Stomach (tissue), 9 donors: Measurements from ENCODE around the gene NRDE2. TPM values are rescaled to one million over a fixed set of nuclear protein-coding genes. Genes with fewer than 3 reads are reported as not detected.

ENCODE experiments used
- DNase-seq, 2 donors: peaks; one replicate each; pipeline versions ENCODE4 v3.0.0 to v3.0.0-alpha.2; 2013 to 2019
- H3K27ac ChIP-seq, 5 donors: fragments of 200-600 bp in 4 of 5; sonication (generic) in 4 of 5; one replicate each; pipeline ENCODE4 v1.5.1; 2013 to 2019; ENCODE audit warnings: mild to moderate bottlenecking in 1 of 5, moderate library complexity in 1 of 5
- H3K27me3 ChIP-seq, 3 donors: fragments of 200-600 bp; sonication (generic); one replicate each; pipeline ENCODE4 v1.5.1; 2017 to 2019; ENCODE audit warnings: mixed run types in 1 of 3
- H3K36me3 ChIP-seq, 4 donors: fragments of 200-600 bp; sonication (generic); 1 replicate in 3 of 4; 2 replicates in 1 of 4; pipeline ENCODE4 v1.5.1; 2016 to 2019
- H3K4me1 ChIP-seq, 4 donors: fragments of 200-600 bp; sonication (generic); one replicate each; pipeline ENCODE4 v1.5.1; 2016 to 2019
- H3K4me3 ChIP-seq, 4 donors: fragments of 200-600 bp; sonication (generic) in 3 of 4; one replicate each; pipeline ENCODE4 v1.5.1; 2016 to 2019; ENCODE audit warnings: mild to moderate bottlenecking in 1 of 4
- H3K9me3 ChIP-seq, 4 donors: fragments of 200-600 bp; sonication (generic); one replicate each; pipeline ENCODE4 v1.5.1; 2016 to 2019
- EP300 ChIP-seq: sonication (generic); formaldehyde crosslinking; IDR thresholded peaks from one replicate; pipeline ENCODE4 v1.6.1; 2017; ENCODE audit warnings: antibody characterized with exemption
- POLR2A ChIP-seq, 4 donors: fragments of 450-650 bp; IDR thresholded peaks; one replicate each; pipeline ENCODE4 v1.6.1; 2016; ENCODE audit warnings: antibody characterized with exemption in 4 of 4, control low read depth in 2 of 4, mild to moderate bottlenecking in 1 of 4, moderate library complexity in 1 of 4
- POLR2AphosphoS5 ChIP-seq, 3 donors: sonication (generic); formaldehyde crosslinking; IDR thresholded peaks; one replicate each; pipeline ENCODE4 v1.6.1; 2016; ENCODE audit warnings: antibody characterized with exemption in 3 of 3
- WGBS, 5 donors: extraction: QIAGEN DNeasy Blood & Tissue Kit in 3 of 5; methylation state at CpG; one replicate each; pipeline versions ENCODE4 v1.1.5 to v1.1.7; 2013 to 2018; 5-methylcytosine and 5-hydroxymethylcytosine counted together
- intact Hi-C: fragments of 100-400 bp; cut with DNase I; formaldehyde crosslinking; loops from one replicate; pipeline ENCODE4 v1.15.1; 2023; ENCODE audit warnings: low total_unique reads
- polyA plus RNA-seq, 3 donors: library from polyadenylated mRNA; stranded (reverse); fragments of 200-250 nt; gene quantifications; one replicate each; pipeline ENCODE4 v1.2.3, GENCODE V29; 2013
- total RNA-seq, 5 donors: library from RNA; depleted of rRNA; stranded (reverse); fragments of >200 nt; gene quantifications; one replicate each; pipeline versions ENCODE4 v1.1.0 to v1.2.3, GENCODE V29; 2014 to 2016
- TF ChIP-seq, protein P1 (sequence below), 7 experiments: fragments of 450-650 bp in 4 of 7; fragments of 200-600 bp in 3 of 7; sonication (generic) in 3 of 7; IDR thresholded peaks; one replicate each; pipeline ENCODE4 v1.5.1; 2016 to 2019; ENCODE audit warnings: antibody characterized with exemption in 7 of 7, control low read depth in 2 of 7, mild to moderate bottlenecking in 1 of 7
- donor health status: healthy with polysubstance abuse.
- donor health status: Bipolar disorder and iron deficiency.
- donor health status: healthy.

NRDE2 gene
- total and polyA plus RNA-seq, 8 donors, result 5.7 to 34.8 (median 15.7) TPM

DNA sequence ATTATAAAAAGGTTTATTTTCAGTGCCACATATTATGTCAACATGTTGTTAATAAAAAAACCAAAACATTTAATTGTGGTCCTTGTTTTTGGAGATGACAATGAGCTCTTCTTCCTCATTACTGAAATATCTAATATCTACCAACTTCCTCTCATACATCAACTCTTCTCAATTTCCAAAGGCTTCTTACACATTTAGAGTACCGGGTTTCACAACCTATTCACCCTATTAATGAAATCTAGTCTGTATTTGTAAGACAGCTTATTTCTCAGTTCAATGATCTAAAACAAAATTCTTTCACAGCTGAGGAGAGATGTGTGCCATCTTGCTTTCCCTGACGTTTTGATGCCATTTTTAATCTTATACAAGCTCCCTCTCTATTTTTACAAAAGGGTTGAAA is 14.5 kb downstream of the NRDE2 start:
- no peak for TF ChIP-seq EP300
- Histone ChIP-seq H3K36me3 (peaks cover 6 to 62% (median 58%) of the 10 kb centered on the region in 4 donors), H3K4me1 (peaks cover 0 to 8% (median 2%) of the 10 kb centered on the region in 4 donors), H3K9me3 (no peaks in the 10 kb centered on the region), H3K4me3 (no peak overlapping the region), H3K27me3 (no peaks in the 10 kb centered on the region), H3K27ac (no peak overlapping the region)
- intact Hi-C loops, result no loop called here
- DNase-seq, result no peak
- whole genome bisulfite sequencing, 5 donors, result 84 to 91% (median 88%) methylated on average over 2 of the region's 2 CpGs

DNA sequence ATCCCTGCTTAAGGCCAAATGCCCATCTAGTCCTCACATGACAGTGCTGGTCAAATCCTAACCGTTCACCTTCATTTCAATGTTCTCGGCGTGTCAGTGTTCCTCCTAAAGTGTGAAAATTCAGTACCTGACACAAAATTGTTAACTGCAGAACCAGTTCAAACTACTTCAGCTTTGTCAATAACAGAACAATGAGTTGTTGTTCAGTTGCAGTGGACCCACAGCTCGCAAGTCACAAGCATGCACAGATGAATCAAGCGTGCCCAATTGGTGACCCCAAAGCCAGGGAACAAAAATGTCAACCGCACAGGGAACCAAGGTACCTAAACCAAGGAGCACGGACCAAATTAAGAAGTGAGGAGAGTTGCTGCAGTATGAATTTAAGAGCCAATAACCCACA is 23.2 kb downstream of the NRDE2 start:
- peaks cover 39 to 93% (median 91%) of the 10 kb centered on the region in 4 donors for H3K36me3 ChIP-seq
- H3K27ac ChIP-seq, result no peak overlapping the region
- DNase-seq, result no peak
- WGBS, 5 donors, result 85 to 96% (median 92%) methylated on average over 7 of the region's 7 CpGs
- H3K27me3 ChIP-seq, result no peaks in the 10 kb centered on the region
- H3K9me3 ChIP-seq, result no peaks in the 10 kb centered on the region
- intact Hi-C loops, result no loop called here
- H3K4me3 ChIP-seq, result no peak overlapping the region
- TF ChIP-seq, protein P1, sequence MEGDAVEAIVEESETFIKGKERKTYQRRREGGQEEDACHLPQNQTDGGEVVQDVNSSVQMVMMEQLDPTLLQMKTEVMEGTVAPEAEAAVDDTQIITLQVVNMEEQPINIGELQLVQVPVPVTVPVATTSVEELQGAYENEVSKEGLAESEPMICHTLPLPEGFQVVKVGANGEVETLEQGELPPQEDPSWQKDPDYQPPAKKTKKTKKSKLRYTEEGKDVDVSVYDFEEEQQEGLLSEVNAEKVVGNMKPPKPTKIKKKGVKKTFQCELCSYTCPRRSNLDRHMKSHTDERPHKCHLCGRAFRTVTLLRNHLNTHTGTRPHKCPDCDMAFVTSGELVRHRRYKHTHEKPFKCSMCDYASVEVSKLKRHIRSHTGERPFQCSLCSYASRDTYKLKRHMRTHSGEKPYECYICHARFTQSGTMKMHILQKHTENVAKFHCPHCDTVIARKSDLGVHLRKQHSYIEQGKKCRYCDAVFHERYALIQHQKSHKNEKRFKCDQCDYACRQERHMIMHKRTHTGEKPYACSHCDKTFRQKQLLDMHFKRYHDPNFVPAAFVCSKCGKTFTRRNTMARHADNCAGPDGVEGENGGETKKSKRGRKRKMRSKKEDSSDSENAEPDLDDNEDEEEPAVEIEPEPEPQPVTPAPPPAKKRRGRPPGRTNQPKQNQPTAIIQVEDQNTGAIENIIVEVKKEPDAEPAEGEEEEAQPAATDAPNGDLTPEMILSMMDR (IDR thresholded peaks at IDR 0.05), result no peak
- no peak for TF ChIP-seq POLR2AphosphoS5 (IDR thresholded peaks at IDR 0.05)
- H3K4me1 ChIP-seq, result no peaks in the 10 kb centered on the region

DNA sequence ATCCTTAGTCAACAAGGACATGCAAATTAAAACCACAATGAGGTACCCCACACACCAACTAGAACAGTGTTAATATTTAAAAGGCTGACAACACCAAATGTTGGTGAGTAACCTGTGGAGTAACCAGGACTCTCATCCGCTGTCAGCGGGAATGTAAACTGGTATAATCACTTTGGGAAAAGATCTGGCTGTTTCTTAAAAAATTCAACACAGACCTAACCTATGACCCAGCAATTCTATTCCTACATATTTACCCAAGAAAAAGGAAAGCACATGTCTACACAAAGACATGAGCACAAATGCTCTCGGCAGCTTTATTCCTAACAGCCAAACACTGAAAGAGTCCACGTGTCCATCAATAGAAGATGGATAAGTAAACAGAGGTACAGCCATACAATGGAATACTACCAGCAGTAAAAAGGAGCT is 26.6 kb downstream of the NRDE2 start:
- H3K27ac ChIP-seq, result no peak overlapping the region
- WGBS, 5 donors, result 70 to 80% (median 76%) methylated on average over 4 of the region's 4 CpGs
- peaks cover 24 to 75% (median 70%) of the 10 kb centered on the region in 4 donors for H3K36me3 ChIP-seq
- no peaks in the 10 kb centered on the region for H3K27me3 ChIP-seq
- intact Hi-C loops, result no loop called here
- no peaks in the 10 kb centered on the region for H3K9me3 ChIP-seq
- peaks cover 13 to 27% (median 21%) of the 10 kb centered on the region in 4 donors for H3K4me1 ChIP-seq
- TF ChIP-seq POLR2AphosphoS5 (IDR thresholded peaks at IDR 0.05) (no peak), POLR2A (IDR thresholded peaks at IDR 0.05) (no peak), EP300 (no peak)
- TF ChIP-seq, protein P1 (IDR thresholded peaks at IDR 0.05), result no peak
- no peak for DNase-seq
- no peak overlapping the region for H3K4me3 ChIP-seq

DNA sequence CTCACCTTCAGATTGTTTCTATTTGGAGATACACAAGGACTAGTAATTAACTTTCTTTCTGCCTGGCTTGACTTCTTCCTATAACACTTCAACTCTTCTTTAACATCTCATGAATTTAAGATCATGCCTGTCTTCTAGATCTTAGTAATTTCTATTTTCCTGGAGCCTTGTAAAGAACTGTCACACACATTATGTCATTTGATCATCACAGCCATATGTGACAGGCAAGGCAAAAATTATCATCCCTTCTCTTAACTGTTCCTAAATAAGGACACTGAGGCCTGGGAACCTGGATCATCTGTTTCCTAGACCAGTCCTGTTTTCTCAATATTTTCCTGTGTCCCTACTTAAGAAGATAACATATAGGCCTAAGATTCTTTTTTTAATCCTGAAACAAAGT is 27.2 kb downstream of the NRDE2 start:
- no peak overlapping the region for H3K4me3 ChIP-seq
- DNase-seq, result no peak
- intact Hi-C loops, result no loop called here
- no peaks in the 10 kb centered on the region for H3K27me3 ChIP-seq
- H3K9me3 ChIP-seq, result no peaks in the 10 kb centered on the region
- H3K4me1 ChIP-seq, result peaks cover 16 to 34% (median 25%) of the 10 kb centered on the region in 4 donors
- H3K27ac ChIP-seq, result no peak overlapping the region
- TF ChIP-seq, protein P1 (IDR thresholded peaks at IDR 0.05), result no peak
- TF ChIP-seq POLR2AphosphoS5 (IDR thresholded peaks at IDR 0.05), result no peak
- no peak for TF ChIP-seq POLR2A (IDR thresholded peaks at IDR 0.05)
- no peak for TF ChIP-seq EP300
- peaks cover 19 to 69% (median 67%) of the 10 kb centered on the region in 4 donors for H3K36me3 ChIP-seq

DNA sequence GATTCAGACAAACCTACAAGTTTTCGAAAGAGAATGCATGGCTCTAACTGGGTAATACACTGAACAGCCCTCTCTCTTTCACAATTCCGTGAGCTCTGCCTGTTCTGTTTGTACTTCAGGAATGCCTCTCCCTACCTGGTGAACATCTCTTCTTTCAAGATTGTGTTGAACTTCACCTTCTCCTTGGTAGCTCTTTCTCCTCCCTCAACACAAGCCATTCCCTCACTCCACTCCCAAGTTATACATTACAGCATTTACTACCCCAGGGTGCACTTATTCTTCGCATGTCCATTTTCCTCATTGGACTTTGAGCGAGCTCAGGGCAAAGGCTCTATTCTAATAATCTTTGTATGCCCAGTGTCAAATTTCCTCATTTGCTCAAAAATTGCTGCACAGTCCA is 28.3 kb downstream of the NRDE2 start:
- H3K27me3 ChIP-seq, result no peaks in the 10 kb centered on the region
- DNase-seq, result peak in 1 of 2 donors; percentile 24
- H3K9me3 ChIP-seq, result no peaks in the 10 kb centered on the region
- intact Hi-C loops, result no loop called here
- H3K4me1 ChIP-seq, result peaks cover 16 to 42% (median 30%) of the 10 kb centered on the region in 4 donors
- H3K27ac ChIP-seq, result peak overlapping the region in 2 of 5 donors; percentile 3 to 81
- H3K36me3 ChIP-seq, result peaks cover 17 to 69% (median 61%) of the 10 kb centered on the region in 4 donors
- H3K4me3 ChIP-seq, result no peak overlapping the region
- 87 to 95% (median 91%) methylated on average over 4 of the region's 4 CpGs for WGBS, 5 donors
- TF ChIP-seq EP300 (no peak), POLR2A (IDR thresholded peaks at IDR 0.05) (no peak), POLR2AphosphoS5 (IDR thresholded peaks at IDR 0.05) (no peak)
- TF ChIP-seq, protein P1 (IDR thresholded peaks at IDR 0.05), result no peak
